Hepatocyte (in vitro differentiated cells): ENCODE results near the gene NEUROG1. TPM values are rescaled to one million over a fixed set of nuclear protein-coding genes. Genes with fewer than 3 reads are reported as not detected.

Experiments used
- DNase-seq: peaks from one replicate; pipeline ENCODE4 v3.0.0-alpha.2; 2016; ENCODE audit warnings: low spot score
- H2AFZ ChIP-seq: fragments of 200-600 bp; sonication (generic); 2 replicates; pipeline ENCODE4 v1.6.0; 2016; ENCODE audit warnings: antibody characterized with exemption, mild to moderate bottlenecking
- H3K27ac ChIP-seq: fragments of 200-600 bp; sonication (generic); 2 replicates; pipeline ENCODE4 v1.5.1; 2016; ENCODE audit warnings: mild to moderate bottlenecking
- H3K27me3 ChIP-seq: fragments of 200-600 bp; sonication (generic); 2 replicates; pipeline ENCODE4 v1.6.1; 2016
- H3K36me3 ChIP-seq: fragments of 200-600 bp; sonication (generic); replicated peaks from 2 replicates; pipeline ENCODE4 v1.5.1; 2016; ENCODE audit warnings: low read depth; ENCODE audit not compliant: insufficient read depth
- H3K4me1 ChIP-seq: fragments of 200-600 bp; sonication (generic); 2 replicates; pipeline ENCODE4 v1.5.1; 2016; ENCODE audit warnings: mild to moderate bottlenecking, moderate library complexity; ENCODE audit not compliant: insufficient read depth
- H3K4me2 ChIP-seq: fragments of 200-600 bp; sonication (generic); 2 replicates; pipeline ENCODE4 v1.6.0; 2016
- H3K4me3 ChIP-seq: fragments of 200-600 bp; sonication (generic); 2 replicates; pipeline ENCODE4 v1.5.1; 2016; ENCODE audit warnings: mild to moderate bottlenecking
- H3K79me2 ChIP-seq: fragments of 200-600 bp; sonication (generic); 2 replicates; pipeline ENCODE4 v1.6.0; 2017; ENCODE audit warnings: mild to moderate bottlenecking
- H3K9me2 ChIP-seq: fragments of 200-600 bp; sonication (generic); replicated peaks from 2 replicates; pipeline ENCODE4 v1.6.0; 2017; ENCODE audit warnings: mild to moderate bottlenecking; ENCODE audit not compliant: insufficient read depth
- H3K9me3 ChIP-seq: fragments of 200-600 bp; sonication (generic); 2 replicates; pipeline ENCODE4 v1.5.1; 2016; ENCODE audit warnings: low read depth, mild to moderate bottlenecking
- H4K20me1 ChIP-seq: fragments of 200-600 bp; sonication (generic); 2 replicates; pipeline ENCODE4 v1.6.0; 2016; ENCODE audit warnings: mild to moderate bottlenecking; ENCODE audit not compliant: insufficient read depth, poor library complexity, severe bottlenecking
- CTCF ChIP-seq: fragments of 200-600 bp; sonication (generic); IDR thresholded peaks from 2 replicates; pipeline ENCODE4 v1.5.1; 2016; ENCODE audit warnings: antibody characterized with exemption, mild to moderate bottlenecking; ENCODE audit not compliant: poor library complexity
- EZH2 ChIP-seq: fragments of 200-600 bp; sonication (generic); IDR thresholded peaks from 2 replicates; pipeline ENCODE4 v1.6.1; 2016; ENCODE audit warnings: antibody characterized with exemption, mild to moderate bottlenecking, borderline replicate concordance
- EZH2phosphoT487 ChIP-seq: fragments of 200-600 bp; sonication (generic); IDR thresholded peaks from one replicate; pipeline ENCODE4 v1.6.1; 2018; ENCODE audit warnings: antibody characterized with exemption, mild to moderate bottlenecking, low read depth, moderate library complexity; ENCODE audit not compliant: unreplicated experiment, severe bottlenecking
- WGBS: methylation state at CpG from one replicate; pipeline ENCODE4 v1.1.6; 2016; ENCODE audit warnings: low lambda C conversion rate; ENCODE audit errors: missing lambda C conversion rate; 5-methylcytosine and 5-hydroxymethylcytosine counted together
- polyA plus RNA-seq: library from polyadenylated mRNA; unstranded; fragments of >200 nt; fragmentation: Nextera tagmentation; extraction: Ambion mirVana; gene quantifications from 2 replicates; pipeline ENCODE4 v1.2.1, GENCODE V29; 2016
- total RNA-seq: library from RNA; depleted of rRNA; stranded (reverse); fragments of >200 nt; gene quantifications from 2 replicates; pipeline ENCODE4 v1.2.3, GENCODE V29; 2014

NEUROG1 gene
- total and polyA plus RNA-seq, 2 experiments from 2014 or later: not detected

GRCh38 chr5:135502836-135503520 is 32.8 kb downstream of the NEUROG1 start:
- Histone ChIP-seq H2AFZ (no peak overlapping the region), H3K27ac (no peak overlapping the region), H4K20me1 (no peaks in the 10 kb centered on the region), H3K4me1 (no peaks in the 10 kb centered on the region), H3K4me2 (no peak overlapping the region), H3K9me3 (no peaks in the 10 kb centered on the region), H3K36me3 (no peaks in the 10 kb centered on the region), H3K4me3 (no peak overlapping the region), H3K9me2 (no peaks in the 10 kb centered on the region), H3K79me2 (no peaks in the 10 kb centered on the region), H3K27me3 (peaks cover 40% of the 10 kb centered on the region)
- TF ChIP-seq EZH2 (no peak), CTCF (no peak), EZH2phosphoT487 (no peak)
- 78% methylated on average over 8 of the region's 8 CpGs for WGBS
- no peak for DNase-seq

- H2AFZ ChIP-seq: no peak overlapping the region
- no peaks in the 10 kb centered on the region for H3K36me3 ChIP-seq
- peaks cover 39% of the 10 kb centered on the region for H3K27me3 ChIP-seq
- H3K4me2 ChIP-seq: no peak overlapping the region
- no peak for DNase-seq
- no peaks in the 10 kb centered on the region for H4K20me1 ChIP-seq
- 44% methylated on average over 2 of the region's 2 CpGs for WGBS
- no peak overlapping the region for H3K4me3 ChIP-seq
- no peaks in the 10 kb centered on the region for H3K4me1 ChIP-seq
- no peaks in the 10 kb centered on the region for H3K79me2 ChIP-seq
- no peaks in the 10 kb centered on the region for H3K9me2 ChIP-seq
- no peaks in the 10 kb centered on the region for H3K9me3 ChIP-seq
- TF ChIP-seq CTCF (no peak), EZH2 (no peak), EZH2phosphoT487 (no peak)
- H3K27ac ChIP-seq: no peak overlapping the region
Observed at GRCh38 chr5:135501965-135502364, 33.8 kb downstream of the NEUROG1 start.

GRCh38 chr5:135498637-135498995 is 37.1 kb downstream of the NEUROG1 start:
- Histone ChIP-seq H3K27me3 (peaks cover 44% of the 10 kb centered on the region), H3K4me3 (no peak overlapping the region), H3K4me2 (no peak overlapping the region), H3K27ac (no peak overlapping the region), H3K4me1 (no peaks in the 10 kb centered on the region), H4K20me1 (no peaks in the 10 kb centered on the region), H3K9me3 (no peaks in the 10 kb centered on the region), H3K9me2 (no peaks in the 10 kb centered on the region), H3K79me2 (no peaks in the 10 kb centered on the region), H3K36me3 (no peaks in the 10 kb centered on the region), H2AFZ (no peak overlapping the region)
- no peak for TF ChIP-seq EZH2phosphoT487
- no peak for TF ChIP-seq CTCF
- TF ChIP-seq EZH2: no peak
- 75% methylated on average over 2 of the region's 2 CpGs for WGBS
- no peak for DNase-seq
